Measurements from ENCODE around the gene ARFGEF3. TPM values are rescaled to one million over a fixed set of nuclear protein-coding genes. Genes with fewer than 3 reads are reported as not detected.
"Not testable (repeated sequence)": the region's sequence is repeated elsewhere in the genome, so short reads cannot be mapped to it uniquely, and the experiment has no call there.

The ARFGEF3 gene
- polyA plus RNA-seq, 2 donors = 0.15 to 0.20 TPM

DNA sequence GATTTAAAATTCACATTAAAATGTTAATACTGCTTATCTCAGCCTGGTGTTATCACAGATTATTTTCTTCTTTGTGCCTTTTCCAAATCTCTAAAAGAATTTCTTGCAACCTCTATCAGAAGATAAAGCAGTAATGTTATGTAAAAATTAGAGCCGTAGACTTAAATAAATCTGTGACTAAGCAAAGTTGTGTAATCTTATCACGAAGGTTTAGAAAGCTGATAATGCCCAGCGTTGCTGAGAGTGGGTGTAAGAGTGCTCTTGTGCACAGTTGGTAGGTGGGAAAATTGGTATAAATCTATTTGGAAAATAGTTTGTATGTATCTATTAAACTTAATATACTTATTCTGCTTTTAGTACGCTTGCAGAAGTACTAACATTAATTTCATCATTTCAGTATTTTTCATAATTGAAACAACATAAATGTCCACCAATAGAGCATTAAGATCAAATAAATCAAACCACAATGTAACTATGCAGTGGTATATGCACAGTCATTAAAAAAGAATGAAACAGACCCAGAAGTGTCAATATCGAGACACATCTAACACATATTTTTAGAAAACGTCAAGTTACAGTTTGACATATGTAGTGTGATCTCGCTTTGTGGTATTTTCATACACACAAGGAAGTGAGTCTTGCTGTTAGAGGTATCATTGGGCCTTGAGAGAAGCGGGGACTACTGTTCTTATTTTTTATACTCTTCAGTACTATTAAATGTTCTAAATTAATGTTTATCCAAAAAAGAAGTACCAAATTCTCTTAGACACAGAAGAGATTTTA is 111.0 kb downstream of the ARFGEF3 start:
- no peaks in the 10 kb centered on the region for H3K9me3 ChIP-seq (ENCODE audit: control insufficient read depth in 2 of 2, insufficient read depth in 1 of 2, low read depth in 1 of 2, low read length in 1 of 2)
- 71 to 81% methylated on average over 8 of the region's 8 CpGs for WGBS, 2 donors
- no peaks in the 10 kb centered on the region for H3K27me3 ChIP-seq (ENCODE audit: control insufficient read depth in 1 of 2, insufficient read depth in 2 of 2, low read length in 2 of 2)
- no peaks in the 10 kb centered on the region for H3K4me1 ChIP-seq (ENCODE audit: control insufficient read depth in 2 of 2, insufficient read depth in 2 of 2, low read length in 1 of 2)
- no peak overlapping the region for H3K4me3 ChIP-seq (ENCODE audit: low read depth in 1 of 2, low read length in 2 of 2)
- H3K27ac ChIP-seq (ENCODE audit: low read depth in 2 of 2, low read length in 1 of 2) = no peak overlapping the region
- H3K36me3 ChIP-seq (ENCODE audit: control insufficient read depth in 2 of 2, insufficient read depth in 2 of 2, low read length in 1 of 2) = no peaks in the 10 kb centered on the region

DNA sequence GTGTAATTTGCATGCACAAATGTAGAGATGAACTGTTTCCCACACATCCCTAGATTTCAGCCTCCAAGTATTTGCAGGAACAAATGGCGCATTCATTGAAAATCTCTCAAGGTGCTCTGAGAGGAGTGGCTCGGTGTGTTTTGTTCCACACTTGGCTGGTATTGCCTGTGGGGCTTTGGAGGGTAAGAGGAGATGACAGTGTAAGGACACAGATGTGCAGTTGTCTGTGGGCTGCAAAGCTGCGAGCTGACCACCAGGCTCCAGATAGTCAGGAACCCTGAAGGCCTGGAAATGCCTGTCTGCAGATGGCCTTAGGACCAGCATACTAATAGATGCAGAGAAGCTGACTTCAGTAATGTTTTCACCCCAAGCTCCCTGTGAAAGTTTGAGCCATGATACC is 114.2 kb downstream of the ARFGEF3 start:
- H3K4me1 ChIP-seq (ENCODE audit: control insufficient read depth in 2 of 2, insufficient read depth in 2 of 2, low read length in 1 of 2) = peaks cover 0 to 4% of the 10 kb centered on the region in 2 donors
- H3K36me3 ChIP-seq (ENCODE audit: control insufficient read depth in 2 of 2, insufficient read depth in 2 of 2, low read length in 1 of 2) = no peaks in the 10 kb centered on the region
- 48 to 91% methylated on average over 3 of the region's 3 CpGs for WGBS, 2 donors
- H3K27ac ChIP-seq (ENCODE audit: low read depth in 2 of 2, low read length in 1 of 2) = no peak overlapping the region
- no peaks in the 10 kb centered on the region for H3K9me3 ChIP-seq (ENCODE audit: control insufficient read depth in 2 of 2, insufficient read depth in 1 of 2, low read depth in 1 of 2, low read length in 1 of 2)
- no peak overlapping the region for H3K4me3 ChIP-seq (ENCODE audit: low read depth in 1 of 2, low read length in 2 of 2)
- no peaks in the 10 kb centered on the region for H3K27me3 ChIP-seq (ENCODE audit: control insufficient read depth in 1 of 2, insufficient read depth in 2 of 2, low read length in 2 of 2)

- Histone ChIP-seq H3K27me3 (ENCODE audit: control insufficient read depth in 1 of 2, insufficient read depth in 2 of 2, low read length in 2 of 2) (no peaks in the 10 kb centered on the region), H3K9me3 (ENCODE audit: control insufficient read depth in 2 of 2, insufficient read depth in 1 of 2, low read depth in 1 of 2, low read length in 1 of 2) (no peaks in the 10 kb centered on the region), H3K4me1 (ENCODE audit: control insufficient read depth in 2 of 2, insufficient read depth in 2 of 2, low read length in 1 of 2) (peaks cover 0 to 4% of the 10 kb centered on the region in 2 donors), H3K36me3 (ENCODE audit: control insufficient read depth in 2 of 2, insufficient read depth in 2 of 2, low read length in 1 of 2) (no peaks in the 10 kb centered on the region), H3K27ac (ENCODE audit: low read depth in 2 of 2, low read length in 1 of 2) (no peak overlapping the region), H3K4me3 (ENCODE audit: low read depth in 1 of 2, low read length in 2 of 2) (no peak overlapping the region)
- 91% methylated on average over 4 of the region's 4 CpGs for WGBS, 2 donors
Observed at GRCh38 chr6:138277835-138278234, 116.1 kb downstream of the ARFGEF3 start.

GRCh38 chr6:138278326-138278725 is 116.6 kb downstream of the ARFGEF3 start:
- Histone ChIP-seq H3K36me3 (ENCODE audit: control insufficient read depth in 2 of 2, insufficient read depth in 2 of 2, low read length in 1 of 2) (no peaks in the 10 kb centered on the region), H3K27me3 (ENCODE audit: control insufficient read depth in 1 of 2, insufficient read depth in 2 of 2, low read length in 2 of 2) (no peaks in the 10 kb centered on the region), H3K4me3 (ENCODE audit: low read depth in 1 of 2, low read length in 2 of 2) (no peak overlapping the region), H3K4me1 (ENCODE audit: control insufficient read depth in 2 of 2, insufficient read depth in 2 of 2, low read length in 1 of 2) (peaks cover 0 to 4% of the 10 kb centered on the region in 2 donors), H3K9me3 (ENCODE audit: control insufficient read depth in 2 of 2, insufficient read depth in 1 of 2, low read depth in 1 of 2, low read length in 1 of 2) (no peaks in the 10 kb centered on the region), H3K27ac (ENCODE audit: low read depth in 2 of 2, low read length in 1 of 2) (no peak overlapping the region)
- WGBS, 2 donors = 45 to 54% methylated on average over 12 of the region's 12 CpGs

DNA sequence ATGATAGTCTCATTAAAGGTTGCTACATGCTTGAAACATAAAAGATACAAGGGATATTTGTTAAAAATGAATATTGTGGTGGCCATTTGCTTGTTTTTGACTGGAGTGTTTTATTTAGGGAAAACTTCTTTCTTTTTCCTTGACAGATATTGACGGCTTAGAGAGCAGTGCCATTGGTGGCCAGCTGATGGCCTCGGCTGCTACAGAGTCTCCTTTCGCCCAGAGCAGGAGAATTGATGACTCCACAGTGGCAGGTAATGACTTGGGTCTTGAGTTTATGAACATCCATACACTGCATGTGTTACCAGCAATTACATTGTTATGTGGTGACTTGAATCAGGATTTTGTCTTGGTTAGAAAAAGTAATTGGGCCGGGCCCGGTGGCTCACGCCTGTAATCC is 124.1 kb downstream of the ARFGEF3 start:
- Histone ChIP-seq H3K27me3 (ENCODE audit: control insufficient read depth in 1 of 2, insufficient read depth in 2 of 2, low read length in 2 of 2) (no peaks in the 10 kb centered on the region), H3K9me3 (ENCODE audit: control insufficient read depth in 2 of 2, insufficient read depth in 1 of 2, low read depth in 1 of 2, low read length in 1 of 2) (no peaks in the 10 kb centered on the region), H3K27ac (ENCODE audit: low read depth in 2 of 2, low read length in 1 of 2) (no peak overlapping the region), H3K4me1 (ENCODE audit: control insufficient read depth in 2 of 2, insufficient read depth in 2 of 2, low read length in 1 of 2) (no peaks in the 10 kb centered on the region), H3K36me3 (ENCODE audit: control insufficient read depth in 2 of 2, insufficient read depth in 2 of 2, low read length in 1 of 2) (no peaks in the 10 kb centered on the region), H3K4me3 (ENCODE audit: low read depth in 1 of 2, low read length in 2 of 2) (no peak overlapping the region)
- WGBS, 2 donors = 86 to 90% methylated on average over 6 of the region's 6 CpGs

DNA sequence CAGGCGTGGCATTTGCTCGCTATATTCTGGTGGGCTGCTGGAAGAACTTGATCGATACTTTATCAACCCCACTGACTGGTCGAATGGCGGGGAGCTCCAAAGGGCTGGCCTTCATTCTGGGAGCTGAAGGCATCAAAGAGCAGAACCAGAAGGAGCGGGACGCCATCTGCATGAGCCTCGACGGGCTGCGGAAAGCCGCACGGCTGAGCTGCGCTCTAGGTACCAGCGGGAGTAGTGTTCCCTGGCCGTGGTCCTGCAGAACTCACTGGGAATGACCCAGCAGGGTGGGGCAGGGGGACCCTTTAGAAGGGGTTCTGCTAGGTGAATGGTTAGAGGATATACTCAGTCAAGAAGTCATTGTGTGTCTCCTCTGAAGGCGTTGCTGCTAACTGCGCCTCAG is 125.0 kb downstream of the ARFGEF3 start:
- H3K4me1 ChIP-seq (ENCODE audit: control insufficient read depth in 2 of 2, insufficient read depth in 2 of 2, low read length in 1 of 2) = no peaks in the 10 kb centered on the region
- H3K36me3 ChIP-seq (ENCODE audit: control insufficient read depth in 2 of 2, insufficient read depth in 2 of 2, low read length in 1 of 2) = no peaks in the 10 kb centered on the region
- H3K27me3 ChIP-seq (ENCODE audit: control insufficient read depth in 1 of 2, insufficient read depth in 2 of 2, low read length in 2 of 2) = no peaks in the 10 kb centered on the region
- no peaks in the 10 kb centered on the region for H3K9me3 ChIP-seq (ENCODE audit: control insufficient read depth in 2 of 2, insufficient read depth in 1 of 2, low read depth in 1 of 2, low read length in 1 of 2)
- H3K27ac ChIP-seq (ENCODE audit: low read depth in 2 of 2, low read length in 1 of 2) = no peak overlapping the region
- H3K4me3 ChIP-seq (ENCODE audit: low read depth in 1 of 2, low read length in 2 of 2) = no peak overlapping the region
- WGBS, 2 donors = 95 to 97% methylated on average over 17 of the region's 17 CpGs

- Histone ChIP-seq H3K27ac (ENCODE audit: low read depth in 2 of 2, low read length in 1 of 2) (no peak overlapping the region), H3K9me3 (ENCODE audit: control insufficient read depth in 2 of 2, insufficient read depth in 1 of 2, low read depth in 1 of 2, low read length in 1 of 2) (no peaks in the 10 kb centered on the region), H3K4me1 (ENCODE audit: control insufficient read depth in 2 of 2, insufficient read depth in 2 of 2, low read length in 1 of 2) (no peaks in the 10 kb centered on the region), H3K36me3 (ENCODE audit: control insufficient read depth in 2 of 2, insufficient read depth in 2 of 2, low read length in 1 of 2) (no peaks in the 10 kb centered on the region), H3K4me3 (ENCODE audit: low read depth in 1 of 2, low read length in 2 of 2) (no peak overlapping the region), H3K27me3 (ENCODE audit: control insufficient read depth in 1 of 2, insufficient read depth in 2 of 2, low read length in 2 of 2) (no peaks in the 10 kb centered on the region)
- 67 to 76% methylated on average over 11 of the region's 11 CpGs for WGBS, 2 donors
Observed at GRCh38 chr6:138287144-138287955, 125.6 kb downstream of the ARFGEF3 start.

- not testable (repeated sequence) for H3K9me3 ChIP-seq (ENCODE audit: control insufficient read depth in 2 of 2, insufficient read depth in 1 of 2, low read depth in 1 of 2, low read length in 1 of 2)
Observed at GRCh38 chr6:138288428-138289085, 126.8 kb downstream of the ARFGEF3 start.

GRCh38 chr6:138289739-138290138 is 128.0 kb downstream of the ARFGEF3 start:
- no peak overlapping the region for H3K4me3 ChIP-seq (ENCODE audit: low read depth in 1 of 2, low read length in 2 of 2)
- no peaks in the 10 kb centered on the region for H3K9me3 ChIP-seq (ENCODE audit: control insufficient read depth in 2 of 2, insufficient read depth in 1 of 2, low read depth in 1 of 2, low read length in 1 of 2)
- no peaks in the 10 kb centered on the region for H3K4me1 ChIP-seq (ENCODE audit: control insufficient read depth in 2 of 2, insufficient read depth in 2 of 2, low read length in 1 of 2)
- WGBS, 2 donors = 53 to 65% methylated on average over 6 of the region's 6 CpGs
- H3K27me3 ChIP-seq (ENCODE audit: control insufficient read depth in 1 of 2, insufficient read depth in 2 of 2, low read length in 2 of 2) = no peaks in the 10 kb centered on the region
- no peaks in the 10 kb centered on the region for H3K36me3 ChIP-seq (ENCODE audit: control insufficient read depth in 2 of 2, insufficient read depth in 2 of 2, low read length in 1 of 2)
- no peak overlapping the region for H3K27ac ChIP-seq (ENCODE audit: low read depth in 2 of 2, low read length in 1 of 2)

More at GRCh38 chr6:138288428-138289085, 126.8 kb downstream of the ARFGEF3 start:
- WGBS, 2 donors = 87 to 90% methylated on average over 6 of the region's 6 CpGs
- H3K4me3 ChIP-seq (ENCODE audit: low read depth in 1 of 2, low read length in 2 of 2); H3K27ac ChIP-seq (ENCODE audit: low read depth in 2 of 2, low read length in 1 of 2); H3K27me3 ChIP-seq (ENCODE audit: control insufficient read depth in 1 of 2, insufficient read depth in 2 of 2, low read length in 2 of 2); H3K36me3 ChIP-seq (ENCODE audit: control insufficient read depth in 2 of 2, insufficient read depth in 2 of 2, low read length in 1 of 2); H3K4me1 ChIP-seq (ENCODE audit: control insufficient read depth in 2 of 2, insufficient read depth in 2 of 2, low read length in 1 of 2): not testable (repeated sequence)
